GM23248 (cell line): ENCODE results near the gene MYRF. TPM values are rescaled to one million over a fixed set of nuclear protein-coding genes. Genes with fewer than 3 reads are reported as not detected.

Experiments used
- DNase-seq: peaks from one replicate; pipeline ENCODE4 v3.0.0-alpha.2; 2015
- H2AFZ ChIP-seq: fragments of 200-600 bp; sonication (generic); 2 replicates; pipeline ENCODE4 v1.6.1; 2016; ENCODE audit warnings: antibody characterized with exemption
- H3F3A ChIP-seq: fragments of 200-600 bp; sonication (generic); 2 replicates; pipeline ENCODE4 v1.6.1; 2016; ENCODE audit warnings: mild to moderate bottlenecking, antibody characterized with exemption, mixed run types; ENCODE audit not compliant: insufficient read depth
- H3K27ac ChIP-seq: fragments of 200-600 bp; sonication (generic); 2 replicates; pipeline ENCODE4 v1.5.1; 2016; ENCODE audit warnings: mild to moderate bottlenecking
- H3K27me3 ChIP-seq: fragments of 200-600 bp; sonication (generic); replicated peaks from 2 replicates; pipeline ENCODE4 v1.6.1; 2016; ENCODE audit warnings: mild to moderate bottlenecking; ENCODE audit not compliant: insufficient read depth
- H3K36me3 ChIP-seq: fragments of 200-600 bp; sonication (generic); 2 replicates; pipeline ENCODE4 v1.6.1; 2016; ENCODE audit warnings: low read depth, mild to moderate bottlenecking
- H3K4me1 ChIP-seq: fragments of 200-600 bp; sonication (generic); 2 replicates; pipeline ENCODE4 v1.6.1; 2016; ENCODE audit warnings: mild to moderate bottlenecking; ENCODE audit not compliant: insufficient read depth
- H3K4me2 ChIP-seq: fragments of 200-600 bp; sonication (generic); one replicate; pipeline ENCODE4 v1.6.1; 2016; ENCODE audit warnings: mild to moderate bottlenecking; ENCODE audit not compliant: unreplicated experiment
- H3K4me3 ChIP-seq: fragments of 200-600 bp; sonication (generic); 2 replicates; pipeline ENCODE4 v1.5.1; 2016; ENCODE audit warnings: mild to moderate bottlenecking
- H3K79me2 ChIP-seq: fragments of 200-600 bp; sonication (generic); 2 replicates; pipeline ENCODE4 v1.6.1; 2016; ENCODE audit warnings: mild to moderate bottlenecking; ENCODE audit not compliant: insufficient read depth
- H3K9ac ChIP-seq: fragments of 200-600 bp; sonication (generic); 2 replicates; pipeline ENCODE4 v1.6.1; 2016; ENCODE audit warnings: mild to moderate bottlenecking
- H3K9me2 ChIP-seq: fragments of 200-600 bp; sonication (generic); 2 replicates; pipeline ENCODE4 v1.6.1; 2016; ENCODE audit warnings: mixed run types, mild to moderate bottlenecking, moderate library complexity; ENCODE audit not compliant: insufficient read depth
- H3K9me3 ChIP-seq: fragments of 200-600 bp; sonication (generic); one replicate; pipeline ENCODE4 v1.6.1; 2017; ENCODE audit warnings: low read depth
- H4K20me1 ChIP-seq: fragments of 200-600 bp; sonication (generic); 2 replicates; pipeline ENCODE4 v1.6.0; 2016; ENCODE audit not compliant: insufficient read depth
- EZH2 ChIP-seq: fragments of 200-600 bp; sonication (generic); IDR thresholded peaks from 2 replicates; pipeline ENCODE4 v1.6.1; 2018; ENCODE audit warnings: antibody characterized with exemption, mild to moderate bottlenecking; ENCODE audit not compliant: insufficient read depth, poor library complexity, severe bottlenecking
- EZH2phosphoT487 ChIP-seq: fragments of 200-600 bp; sonication (generic); IDR thresholded peaks from 2 replicates; pipeline ENCODE4 v1.6.1; 2018; ENCODE audit warnings: antibody characterized with exemption, moderate library complexity, mild to moderate bottlenecking, low read depth; ENCODE audit not compliant: insufficient read depth
- WGBS, 2 experiments: methylation state at CpG; one replicate each; pipeline ENCODE4 v1.1.6; 2015 to 2017; ENCODE audit warnings: low lambda C conversion rate in 2 of 2, low coverage in 1 of 2; ENCODE audit errors: missing lambda C conversion rate in 2 of 2; 5-methylcytosine and 5-hydroxymethylcytosine counted together
- in situ Hi-C: fragments of 300-500 bp; cut with MboI; formaldehyde crosslinking; loops from 2 replicates; pipeline ENCODE4 v1.15.0; 2020
- polyA plus RNA-seq: library from polyadenylated mRNA; unstranded; fragments of >200 nt; fragmentation: Nextera tagmentation; extraction: Ambion mirVana; gene quantifications from 2 replicates; pipeline ENCODE4 v1.2.1, GENCODE V29; 2016
- total RNA-seq: library from RNA; depleted of rRNA; stranded (reverse); fragments of >200 nt; shearing (Covaris generic); gene quantifications from 2 replicates; pipeline ENCODE4 v1.2.3, GENCODE V29; 2014

Gene MYRF
- total and polyA plus RNA-seq, 2 experiments from 2014 or later = 0.05 TPM; not detected in 1

DNA sequence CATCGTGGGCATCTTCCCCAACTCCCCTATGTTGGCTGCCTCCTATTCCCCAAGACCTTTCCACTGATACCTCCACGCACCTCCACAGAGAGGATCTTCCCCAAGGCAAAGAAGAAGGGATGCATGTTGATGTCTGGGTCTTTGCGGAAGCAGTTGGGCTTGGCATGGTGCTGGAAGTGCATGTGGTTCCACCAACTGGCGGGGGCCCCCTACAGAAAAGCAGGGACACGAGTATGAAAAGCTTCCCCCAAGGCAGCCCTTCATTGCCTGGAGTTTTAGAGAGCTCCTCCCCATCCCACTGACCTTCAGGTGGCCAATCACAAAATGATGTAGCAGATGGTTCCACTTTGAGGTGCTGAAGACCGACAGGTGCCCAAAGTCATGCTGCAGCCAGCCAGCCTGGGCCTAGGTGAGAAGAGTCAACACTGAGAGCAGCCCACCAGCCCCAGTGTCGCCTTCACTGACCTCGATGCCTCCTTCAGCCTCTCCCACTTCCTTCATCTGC lies 58.3 kb downstream of the MYRF start:
- Histone ChIP-seq H4K20me1 (no peaks in the 10 kb centered on the region), H2AFZ (no peak overlapping the region), H3K27ac (no peak overlapping the region), H3K9ac (no peak overlapping the region), H3K4me2 (no peak overlapping the region), H3K4me3 (no peak overlapping the region), H3K79me2 (no peaks in the 10 kb centered on the region), H3K9me2 (no peaks in the 10 kb centered on the region), H3K36me3 (no peaks in the 10 kb centered on the region), H3K4me1 (no peaks in the 10 kb centered on the region), H3F3A (no peaks in the 10 kb centered on the region), H3K9me3 (no peaks in the 10 kb centered on the region), H3K27me3 (no peaks in the 10 kb centered on the region)
- TF ChIP-seq EZH2 (no peak), EZH2phosphoT487 (no peak)
- WGBS, 2 experiments = 90 to 91% methylated on average over 8 of the region's 8 CpGs
- no peak for DNase-seq
- in situ Hi-C loops = no loop called here

DNA sequence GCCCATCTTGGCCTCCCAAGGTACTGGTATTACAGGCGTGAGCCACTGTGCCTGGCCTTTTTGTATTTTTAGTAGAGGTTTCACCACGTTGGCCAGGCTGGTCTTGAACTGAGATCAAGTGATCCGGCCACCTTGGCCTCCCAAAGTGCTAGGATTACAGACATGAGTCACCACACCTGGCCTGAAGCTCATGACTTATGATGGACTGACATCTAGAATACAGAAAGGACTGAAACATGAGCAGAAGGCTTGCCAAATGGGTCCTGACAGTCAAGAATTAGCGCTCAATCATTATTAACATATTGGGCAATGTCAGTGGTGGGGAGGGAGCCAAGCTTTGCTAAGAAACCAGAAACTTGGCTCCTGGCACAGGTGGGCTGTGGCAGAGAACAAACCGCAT lies 59.4 kb downstream of the MYRF start:
- H3K79me2 ChIP-seq = no peaks in the 10 kb centered on the region
- no peaks in the 10 kb centered on the region for H3F3A ChIP-seq
- no peaks in the 10 kb centered on the region for H3K27me3 ChIP-seq
- no peak overlapping the region for H3K4me3 ChIP-seq
- H4K20me1 ChIP-seq = no peaks in the 10 kb centered on the region
- no peak overlapping the region for H3K9ac ChIP-seq
- TF ChIP-seq EZH2 (no peak), EZH2phosphoT487 (no peak)
- no peaks in the 10 kb centered on the region for H3K9me2 ChIP-seq
- no peak overlapping the region for H3K27ac ChIP-seq
- no peak overlapping the region for H2AFZ ChIP-seq
- no peaks in the 10 kb centered on the region for H3K4me1 ChIP-seq
- H3K36me3 ChIP-seq = no peaks in the 10 kb centered on the region
- no peak overlapping the region for H3K4me2 ChIP-seq
- in situ Hi-C loops = no loop called here
- no peaks in the 10 kb centered on the region for H3K9me3 ChIP-seq
- 85 to 88% methylated on average over 5 of the region's 5 CpGs for WGBS, 2 experiments
- no peak for DNase-seq

DNA sequence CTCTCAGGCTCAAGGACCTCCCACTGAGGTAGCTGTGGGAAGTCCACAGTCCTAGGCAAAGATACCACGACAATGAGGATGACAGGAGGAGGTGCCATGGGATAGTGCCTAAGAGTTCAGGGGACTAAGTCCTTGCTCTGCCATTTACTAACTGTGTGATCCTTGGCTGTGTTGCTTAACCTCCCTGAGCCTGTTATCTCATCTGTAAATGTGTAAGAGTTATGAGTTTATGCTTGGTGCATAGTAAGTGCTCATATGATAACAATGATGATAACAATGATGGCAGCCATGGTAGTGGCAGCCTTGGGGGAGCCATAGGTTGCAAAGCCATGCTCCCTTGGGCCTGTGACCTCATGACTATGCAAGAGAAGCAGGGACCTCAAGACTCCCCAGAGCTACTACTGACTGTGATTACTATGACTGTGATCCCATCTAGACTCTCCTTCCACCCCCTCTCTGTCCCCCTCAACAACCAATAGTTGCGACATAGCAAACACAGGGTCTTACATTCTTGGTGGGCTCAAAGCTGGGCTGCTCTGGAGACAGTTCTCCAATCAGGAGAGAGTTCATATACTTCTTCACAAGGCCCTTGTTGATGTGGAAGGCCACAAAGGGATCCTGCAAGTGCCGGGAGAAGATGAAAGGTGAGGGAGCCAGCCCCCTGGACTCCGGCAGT lies 60.4 kb downstream of the MYRF start:
- no peaks in the 10 kb centered on the region for H3K79me2 ChIP-seq
- TF ChIP-seq EZH2phosphoT487 (no peak), EZH2 (no peak)
- no peaks in the 10 kb centered on the region for H3K36me3 ChIP-seq
- 94 to 100% methylated on average over 4 of the region's 4 CpGs for WGBS, 2 experiments
- H3K4me1 ChIP-seq = no peaks in the 10 kb centered on the region
- no peak overlapping the region for H3K27ac ChIP-seq
- H3K9me2 ChIP-seq = no peaks in the 10 kb centered on the region
- H2AFZ ChIP-seq = no peak overlapping the region
- no peak overlapping the region for H3K4me2 ChIP-seq
- H3K9me3 ChIP-seq = no peaks in the 10 kb centered on the region
- in situ Hi-C loops = no loop called here
- no peak overlapping the region for H3K4me3 ChIP-seq
- no peak overlapping the region for H3K9ac ChIP-seq
- peaks cover 7% of the 10 kb centered on the region for H3F3A ChIP-seq
- H3K27me3 ChIP-seq = no peaks in the 10 kb centered on the region
- no peak for DNase-seq
- H4K20me1 ChIP-seq = no peaks in the 10 kb centered on the region

GRCh38 chr11:61814247-61814957 lies 62.0 kb downstream of the MYRF start:
- Histone ChIP-seq H2AFZ (peak overlapping the region; percentile 84), H3K36me3 (no peaks in the 10 kb centered on the region), H3F3A (peaks cover 14% of the 10 kb centered on the region), H3K79me2 (no peaks in the 10 kb centered on the region), H3K4me2 (peak overlapping the region; percentile 94), H3K9me2 (no peaks in the 10 kb centered on the region), H3K9ac (peak overlapping the region; percentile 84), H4K20me1 (no peaks in the 10 kb centered on the region), H3K4me1 (no peaks in the 10 kb centered on the region), H3K27ac (peak overlapping the region; percentile 29), H3K9me3 (no peaks in the 10 kb centered on the region), H3K4me3 (peak overlapping the region; percentile 81), H3K27me3 (no peaks in the 10 kb centered on the region)
- no peak for TF ChIP-seq EZH2phosphoT487
- peak; percentile 37 for DNase-seq
- in situ Hi-C loops = no loop called here
- 81 to 83% methylated on average over 16 of the region's 16 CpGs for WGBS, 2 experiments
